Stomach smooth muscle (tissue), 2 donors: ENCODE measurements around the gene KANK3.
A peak's percentile ranks its signal among the peaks of the same experiment; 100 is the strongest.

Experiments used
- H3K27ac ChIP-seq: one replicate; pipeline ENCODE4 v1.7.0; 2013; ENCODE audit warnings: mild to moderate bottlenecking, low read length, inconsistent platforms
- H3K27me3 ChIP-seq, 2 donors: one replicate each; pipeline ENCODE4 v1.7.0; 2013; ENCODE audit warnings: low read length in 2 of 2; ENCODE audit not compliant: insufficient read depth in 2 of 2, control insufficient read depth in 1 of 2
- H3K36me3 ChIP-seq, 2 donors: one replicate each; pipeline ENCODE4 v1.7.0; 2013; ENCODE audit warnings: low read length in 2 of 2; ENCODE audit not compliant: control insufficient read depth in 2 of 2, insufficient read depth in 2 of 2
- H3K4me1 ChIP-seq: one replicate; pipeline ENCODE4 v1.7.0; 2013; ENCODE audit warnings: low read length; ENCODE audit not compliant: control insufficient read depth, insufficient read depth
- H3K4me3 ChIP-seq, 2 donors: one replicate each; pipeline ENCODE4 v1.7.0; 2013; ENCODE audit warnings: low read length in 2 of 2
- H3K9ac ChIP-seq, 2 donors: one replicate each; pipeline ENCODE4 v1.7.0; 2013; ENCODE audit warnings: low read length in 2 of 2, mild to moderate bottlenecking in 1 of 2
- H3K9me3 ChIP-seq, 2 donors: one replicate each; pipeline ENCODE4 v1.7.0; 2013; ENCODE audit warnings: low read length in 2 of 2; ENCODE audit not compliant: control insufficient read depth in 2 of 2
- donor health status: healthy.
- donor health status: Pancreatic carcinoma.

The KANK3 gene

DNA sequence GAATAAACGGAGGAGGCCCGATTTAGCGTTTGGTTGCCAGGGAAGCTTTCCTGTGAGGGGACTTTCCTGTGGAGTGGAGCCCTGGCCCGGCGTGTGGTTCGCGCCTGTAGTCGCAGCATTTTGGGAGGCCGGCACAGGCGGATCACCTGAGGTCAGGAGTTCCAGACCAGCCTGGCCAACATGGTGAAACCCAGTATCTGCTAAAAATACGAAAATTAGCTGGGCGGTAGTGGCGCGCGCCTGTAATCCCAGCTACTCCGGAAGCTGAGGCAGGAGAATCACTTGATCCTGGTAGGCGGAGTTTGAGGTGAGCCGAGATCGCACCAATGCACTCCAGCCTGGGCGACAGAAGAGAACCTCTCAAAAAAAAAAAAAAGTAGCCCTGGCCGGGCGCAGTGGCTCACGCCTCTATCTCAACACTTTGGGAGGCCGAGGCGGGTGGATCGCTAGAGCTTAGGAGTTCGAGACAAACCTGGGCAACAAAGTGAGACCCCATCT lies 6.9 kb downstream of the KANK3 start:
- peaks cover 27 to 36% of the 10 kb centered on the region in 2 donors for H3K27me3 ChIP-seq
- H3K4me1 ChIP-seq, result peaks cover 19% of the 10 kb centered on the region
- H3K9ac ChIP-seq, result no peak overlapping the region
- H3K4me3 ChIP-seq, result no peak overlapping the region
- no peaks in the 10 kb centered on the region for H3K36me3 ChIP-seq
- no peaks in the 10 kb centered on the region for H3K9me3 ChIP-seq
- no peak overlapping the region for H3K27ac ChIP-seq

DNA sequence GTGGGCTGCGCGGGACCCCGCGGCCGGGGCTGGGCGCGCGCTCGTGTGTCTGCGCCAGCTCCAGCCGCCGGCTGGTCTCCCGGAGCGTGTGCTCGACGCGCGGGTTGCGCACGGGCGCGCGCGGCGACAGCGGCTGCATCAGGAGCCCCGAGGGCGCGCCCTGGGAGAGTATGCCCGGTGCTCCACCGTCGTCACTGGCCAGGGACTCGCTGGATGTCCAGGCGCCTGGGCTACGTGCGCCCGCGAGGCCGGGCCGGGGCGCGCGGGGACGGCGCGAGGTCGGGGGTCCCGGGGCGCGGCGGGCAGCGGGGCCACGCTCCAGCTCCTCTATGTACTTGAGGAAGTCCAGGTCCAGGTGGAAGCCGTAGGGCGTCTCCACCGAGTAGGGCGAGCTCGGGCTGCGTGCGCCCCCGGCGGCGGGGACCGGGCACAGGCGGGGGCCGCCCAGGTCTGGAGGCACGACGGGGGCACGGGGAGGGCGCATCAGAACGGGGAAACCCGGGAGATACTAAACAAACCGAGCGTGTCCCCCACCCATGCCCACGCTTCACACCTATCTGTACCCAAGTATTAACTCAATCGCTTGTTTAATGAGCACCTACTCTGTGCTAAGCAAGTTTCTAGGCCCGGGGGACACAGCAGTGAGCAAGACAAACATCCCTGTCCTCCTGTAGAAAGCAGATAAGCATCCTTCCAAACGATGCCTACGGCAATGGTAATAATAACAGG lies 7.6 kb downstream of the KANK3 start:
- H3K27me3 ChIP-seq, result peaks cover 27 to 36% of the 10 kb centered on the region in 2 donors
- H3K9me3 ChIP-seq, result no peaks in the 10 kb centered on the region
- H3K4me1 ChIP-seq, result peaks cover 19% of the 10 kb centered on the region
- H3K36me3 ChIP-seq, result no peaks in the 10 kb centered on the region
- H3K4me3 ChIP-seq, result peak overlapping the region in 1 of 2 donors; percentile 47
- no peak overlapping the region for H3K9ac ChIP-seq
- no peak overlapping the region for H3K27ac ChIP-seq

DNA sequence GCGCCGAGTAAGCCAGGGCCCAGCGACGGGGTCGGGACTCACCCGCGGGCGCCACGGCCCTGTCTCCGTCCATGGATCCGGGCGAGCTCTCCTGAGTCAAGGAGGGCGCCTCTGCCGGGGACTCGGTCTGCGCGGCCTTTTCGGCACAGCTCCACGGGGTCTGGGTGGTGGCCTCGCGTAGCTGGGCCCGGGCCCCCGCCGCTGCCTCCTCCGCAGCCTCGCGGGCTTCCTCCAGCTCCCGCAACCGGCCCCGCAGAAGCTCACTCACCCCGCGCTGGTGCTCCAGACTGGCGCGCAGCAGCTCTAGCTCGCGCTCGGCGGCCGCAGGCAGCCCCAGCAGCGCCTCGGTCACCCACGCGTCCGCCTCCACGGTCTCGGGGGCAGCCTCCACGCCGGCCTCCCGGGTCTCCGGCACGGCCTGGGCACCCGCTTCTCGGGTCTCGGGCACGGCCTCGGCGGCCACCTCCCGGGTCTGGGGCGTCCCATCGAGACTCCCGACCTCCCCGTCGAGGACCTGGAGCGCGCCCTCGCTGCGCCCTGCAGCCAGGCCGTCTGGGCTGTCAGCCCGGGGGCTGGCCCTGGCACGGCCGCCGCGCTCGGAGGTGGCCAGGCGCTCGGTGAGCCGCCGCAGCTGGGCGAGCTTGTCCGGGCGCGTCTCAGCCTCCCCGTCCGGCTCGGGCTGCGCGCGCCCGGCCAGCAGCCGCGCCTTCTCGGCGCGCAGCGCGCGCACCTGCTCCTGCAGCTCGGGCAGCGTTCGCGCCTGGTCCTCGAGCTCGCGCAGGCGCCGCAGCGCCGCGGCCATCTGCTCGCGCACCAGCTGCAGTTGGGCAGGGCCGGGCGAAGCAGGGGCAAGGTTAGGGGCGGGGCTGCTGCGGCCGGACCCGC lies 8.4 kb downstream of the KANK3 start:
- H3K4me3 ChIP-seq, result peak overlapping the region in 1 of 2 donors; percentile 47

DNA sequence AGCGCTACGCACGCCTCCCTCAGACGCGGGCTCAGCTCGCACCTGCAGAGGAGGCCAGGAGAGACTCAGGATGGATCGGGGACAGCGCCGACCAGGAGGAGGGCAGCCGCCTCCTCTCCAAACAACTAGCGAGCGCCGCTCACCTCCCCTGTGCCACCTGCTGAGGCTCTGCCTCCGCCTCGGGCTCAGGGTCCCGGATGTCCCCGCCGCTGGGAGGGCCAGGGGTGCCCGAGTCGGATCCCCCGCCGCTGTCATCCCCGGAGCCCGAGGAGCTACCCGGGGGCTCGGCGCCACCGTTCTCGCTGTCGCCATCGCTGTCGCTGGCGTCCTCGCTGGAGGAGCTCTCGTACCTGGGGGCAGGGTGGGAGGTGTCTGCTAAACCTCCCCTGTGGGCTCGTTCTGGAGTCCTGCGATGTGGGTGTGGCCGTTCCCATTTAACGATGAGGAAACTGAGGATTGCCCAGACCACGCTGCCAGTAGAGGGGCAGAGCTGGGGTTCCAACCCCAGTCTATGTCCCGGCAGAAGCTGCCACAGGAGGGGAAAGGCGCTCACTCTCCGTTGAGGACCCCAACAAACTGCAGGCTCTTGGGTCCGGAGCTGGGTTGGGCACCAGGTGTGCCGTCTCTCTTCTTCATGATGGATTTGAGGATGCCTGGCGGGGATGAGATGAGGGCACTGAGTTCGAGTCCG lies 9.2 kb downstream of the KANK3 start:
- Histone ChIP-seq H3K36me3 (no peaks in the 10 kb centered on the region), H3K27ac (no peak overlapping the region), H3K4me3 (no peak overlapping the region), H3K9me3 (no peaks in the 10 kb centered on the region), H3K9ac (no peak overlapping the region), H3K27me3 (peaks cover 24 to 36% of the 10 kb centered on the region in 2 donors), H3K4me1 (peaks cover 19% of the 10 kb centered on the region)

More for the DNA sequence above, 8.4 kb downstream of the KANK3 start:
- H3K36me3 ChIP-seq, result no peaks in the 10 kb centered on the region
- H3K9me3 ChIP-seq, result no peaks in the 10 kb centered on the region
- H3K9ac ChIP-seq, result no peak overlapping the region
- H3K27ac ChIP-seq, result no peak overlapping the region
- peaks cover 19% of the 10 kb centered on the region for H3K4me1 ChIP-seq
- H3K27me3 ChIP-seq, result peaks cover 24 to 36% of the 10 kb centered on the region in 2 donors

DNA sequence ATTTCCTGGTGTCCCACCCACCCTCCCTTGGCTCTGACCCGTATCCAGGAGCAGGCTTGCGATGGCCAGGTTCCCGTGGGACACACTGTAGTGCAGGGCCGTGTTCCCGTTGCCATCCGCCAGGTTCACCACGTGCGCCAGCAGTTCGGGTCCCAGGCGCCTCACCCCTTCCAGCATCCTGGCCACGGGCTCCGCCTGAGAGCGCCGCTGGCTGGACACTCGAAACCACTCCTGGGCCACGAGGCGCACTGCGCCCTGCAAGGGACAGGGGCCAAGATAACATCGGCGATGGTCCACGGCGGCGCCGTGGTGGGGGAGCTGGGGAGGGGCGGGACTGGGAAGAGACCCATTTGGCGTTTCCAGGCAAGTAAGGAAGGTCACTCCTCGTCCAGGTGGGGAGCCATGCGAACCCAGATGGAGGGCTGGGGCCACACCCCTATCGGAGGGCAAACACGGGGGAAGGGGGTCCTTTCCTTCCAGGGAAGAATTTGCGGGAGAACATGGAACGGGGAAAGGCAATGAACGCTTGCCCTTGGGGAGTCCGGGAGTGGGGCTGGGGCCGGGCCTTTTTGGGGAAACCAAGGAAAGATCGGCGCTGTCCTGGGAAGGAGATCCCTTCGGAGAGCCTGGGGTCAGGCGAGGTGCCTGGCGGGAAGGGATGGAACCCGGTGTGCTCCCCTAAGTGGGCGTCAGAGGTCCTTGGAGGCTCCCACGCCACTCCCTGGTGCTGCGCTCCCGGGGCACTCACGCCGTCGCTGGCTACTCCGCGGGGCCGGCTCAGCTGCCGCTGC lies 9.9 kb downstream of the KANK3 start:
- H3K27me3 ChIP-seq, result peaks cover 22 to 36% of the 10 kb centered on the region in 2 donors
- no peak overlapping the region for H3K27ac ChIP-seq

DNA sequence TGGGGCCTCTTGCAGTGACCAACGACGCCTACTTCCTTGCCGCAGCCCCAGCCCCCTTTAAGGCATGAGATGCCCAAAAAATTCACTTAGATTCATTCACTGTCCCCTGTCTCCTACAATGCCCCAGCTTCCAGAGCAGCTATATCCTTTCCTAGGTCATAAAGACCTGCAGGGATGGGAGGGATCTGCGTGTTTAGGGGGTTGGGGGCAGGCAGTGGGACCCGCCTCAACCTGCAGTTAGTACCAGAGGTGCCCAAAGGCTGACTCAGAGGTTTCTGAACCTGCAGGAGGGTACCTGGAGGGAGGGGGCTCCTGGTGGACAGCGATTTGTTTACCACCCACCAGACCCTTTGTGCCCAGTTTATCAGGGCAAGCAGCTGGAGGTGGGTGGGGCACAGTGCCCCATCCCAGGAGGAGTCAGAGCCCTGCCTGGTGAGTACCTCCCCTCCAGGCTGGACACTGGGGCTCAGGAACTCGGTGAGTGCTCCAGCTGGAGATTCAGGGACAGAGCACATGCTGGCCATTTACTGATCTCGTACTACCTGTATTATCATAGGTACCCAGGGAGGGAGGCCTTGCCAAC lies 11.7 kb downstream of the KANK3 start:
- no peaks in the 10 kb centered on the region for H3K9me3 ChIP-seq
- H3K36me3 ChIP-seq, result peaks cover 0 to 2% of the 10 kb centered on the region in 2 donors
- H3K4me3 ChIP-seq, result no peak overlapping the region
- no peak overlapping the region for H3K27ac ChIP-seq
- H3K9ac ChIP-seq, result no peak overlapping the region
- peaks cover 15 to 32% of the 10 kb centered on the region in 2 donors for H3K27me3 ChIP-seq
- H3K4me1 ChIP-seq, result peaks cover 19% of the 10 kb centered on the region

More for the DNA sequence above, 9.9 kb downstream of the KANK3 start:
- Histone ChIP-seq H3K9ac (no peak overlapping the region), H3K4me3 (no peak overlapping the region), H3K36me3 (no peaks in the 10 kb centered on the region), H3K9me3 (no peaks in the 10 kb centered on the region), H3K4me1 (peaks cover 19% of the 10 kb centered on the region)

DNA sequence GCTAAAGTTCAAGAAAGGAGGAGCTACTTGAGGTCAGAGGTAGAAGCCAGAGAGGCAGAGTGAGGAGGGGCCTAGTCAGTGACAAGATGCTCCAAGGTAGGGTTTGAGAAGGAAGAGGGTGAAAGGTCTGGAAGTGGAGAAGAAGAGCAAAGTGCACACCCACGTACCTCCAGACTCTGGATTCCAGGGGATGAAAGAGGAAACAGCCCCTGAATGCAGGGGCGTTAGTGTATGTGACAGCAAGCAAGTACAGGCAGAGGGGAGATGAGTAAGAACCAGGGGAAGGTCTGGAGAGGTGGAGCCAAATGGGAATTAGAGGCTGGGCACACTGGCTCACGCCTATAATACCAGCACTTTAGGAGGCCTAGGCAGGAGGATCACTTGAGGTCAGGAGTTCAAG lies 13.1 kb downstream of the KANK3 start:
- H3K27me3 ChIP-seq, result peaks cover 15 to 21% of the 10 kb centered on the region in 2 donors
- H3K9me3 ChIP-seq, result no peaks in the 10 kb centered on the region
- peaks cover 0 to 2% of the 10 kb centered on the region in 2 donors for H3K36me3 ChIP-seq
- peaks cover 15% of the 10 kb centered on the region for H3K4me1 ChIP-seq
- H3K27ac ChIP-seq, result no peak overlapping the region
- H3K4me3 ChIP-seq, result no peak overlapping the region
- H3K9ac ChIP-seq, result no peak overlapping the region

DNA sequence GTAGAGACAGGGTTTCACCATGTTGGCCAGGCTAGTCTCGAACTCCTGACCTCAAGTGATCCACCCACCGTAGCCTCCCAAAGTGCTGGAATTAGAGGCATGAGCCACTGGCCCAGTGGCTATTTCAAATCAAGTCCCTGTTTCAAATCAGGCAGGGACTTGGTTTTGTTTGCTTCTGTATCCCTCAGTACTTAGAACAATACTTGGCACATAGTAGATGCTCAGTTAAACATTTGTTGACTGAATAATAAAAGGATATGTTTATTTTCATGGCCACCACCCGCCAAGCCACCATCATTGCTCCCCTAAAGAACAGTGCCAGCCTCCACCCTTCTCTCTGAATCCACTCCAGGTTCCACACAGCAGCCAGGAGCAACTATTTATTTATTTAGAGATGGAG lies 17.6 kb downstream of the KANK3 start:
- Histone ChIP-seq H3K27me3 (no peaks in the 10 kb centered on the region), H3K9me3 (no peaks in the 10 kb centered on the region), H3K27ac (no peak overlapping the region), H3K4me1 (peaks cover 15% of the 10 kb centered on the region), H3K9ac (no peak overlapping the region), H3K4me3 (no peak overlapping the region), H3K36me3 (peaks cover 5 to 11% of the 10 kb centered on the region in 2 donors)

DNA sequence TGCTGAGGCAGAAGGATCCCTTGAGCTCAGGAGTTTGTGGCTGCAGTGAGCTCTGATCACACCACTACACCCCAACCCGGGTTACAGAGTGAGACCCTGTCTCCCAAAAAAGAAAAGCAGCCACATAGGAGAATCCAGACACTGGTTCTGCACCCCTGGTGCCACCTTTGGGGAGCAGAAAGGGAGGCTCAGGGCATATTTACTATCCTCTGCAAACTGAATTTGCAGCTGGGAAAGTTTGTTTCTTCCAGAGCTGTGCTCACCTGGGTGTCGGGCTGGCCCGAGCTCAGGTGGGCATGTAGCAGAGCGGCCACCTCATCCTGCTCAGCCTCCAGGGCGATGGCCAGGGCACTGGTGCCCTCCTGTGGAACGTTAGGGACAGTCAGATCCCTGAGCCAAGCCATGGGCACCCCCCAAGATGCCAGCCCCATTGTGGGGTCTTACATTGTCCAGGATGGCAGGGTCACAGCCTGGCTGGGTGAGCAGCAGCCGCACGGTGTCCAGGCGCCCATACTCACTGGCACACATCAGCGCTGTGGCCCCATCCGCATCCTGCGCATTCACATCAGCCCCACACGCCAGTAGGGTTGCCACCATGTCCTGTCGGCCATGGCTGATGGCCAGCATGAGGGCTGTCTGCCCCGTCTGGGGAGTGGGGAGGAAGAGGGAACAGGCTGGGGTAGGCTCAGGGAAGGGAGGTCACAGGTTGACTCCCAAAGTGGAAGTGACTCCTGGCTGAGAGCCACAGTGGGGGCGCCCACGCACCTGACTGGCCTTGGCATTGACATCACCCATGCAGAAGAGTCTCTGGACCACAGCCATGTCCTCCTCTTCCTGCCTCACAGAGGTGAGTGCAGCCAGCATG lies 18.6 kb downstream of the KANK3 start:
- no peak overlapping the region for H3K4me3 ChIP-seq
- H3K4me1 ChIP-seq, result peaks cover 22% of the 10 kb centered on the region
- H3K9me3 ChIP-seq, result no peaks in the 10 kb centered on the region
- H3K9ac ChIP-seq, result no peak overlapping the region
- H3K27ac ChIP-seq, result no peak overlapping the region
- H3K36me3 ChIP-seq, result peaks cover 5 to 11% of the 10 kb centered on the region in 2 donors
- no peaks in the 10 kb centered on the region for H3K27me3 ChIP-seq
